Astrocyte of the cerebellum (primary cell): ENCODE data around the gene NFAT5.

ENCODE experiments used
- DNase-seq: peaks from one replicate; pipeline ENCODE4 v3.0.0-alpha.2; 2011; ENCODE audit warnings: low read depth
- H3K4me3 ChIP-seq: 2 replicates; pipeline ENCODE4 v1.5.1; 2011; ENCODE audit warnings: mild to moderate bottlenecking, low read depth, low read length, moderate library complexity
- in situ Hi-C: cut with HindIII; loops from 2 replicates; pipeline ENCODE4 v1.10.0; 2017; ENCODE audit warnings: low sequenced_read_pairs
- TF ChIP-seq, protein P1 (sequence below): IDR thresholded peaks from 2 replicates; pipeline ENCODE4 v1.5.1; 2012; ENCODE audit warnings: low read length, low read depth, moderate library complexity, mild to moderate bottlenecking; ENCODE audit errors: missing control alignments

NFAT5 gene

DNA sequence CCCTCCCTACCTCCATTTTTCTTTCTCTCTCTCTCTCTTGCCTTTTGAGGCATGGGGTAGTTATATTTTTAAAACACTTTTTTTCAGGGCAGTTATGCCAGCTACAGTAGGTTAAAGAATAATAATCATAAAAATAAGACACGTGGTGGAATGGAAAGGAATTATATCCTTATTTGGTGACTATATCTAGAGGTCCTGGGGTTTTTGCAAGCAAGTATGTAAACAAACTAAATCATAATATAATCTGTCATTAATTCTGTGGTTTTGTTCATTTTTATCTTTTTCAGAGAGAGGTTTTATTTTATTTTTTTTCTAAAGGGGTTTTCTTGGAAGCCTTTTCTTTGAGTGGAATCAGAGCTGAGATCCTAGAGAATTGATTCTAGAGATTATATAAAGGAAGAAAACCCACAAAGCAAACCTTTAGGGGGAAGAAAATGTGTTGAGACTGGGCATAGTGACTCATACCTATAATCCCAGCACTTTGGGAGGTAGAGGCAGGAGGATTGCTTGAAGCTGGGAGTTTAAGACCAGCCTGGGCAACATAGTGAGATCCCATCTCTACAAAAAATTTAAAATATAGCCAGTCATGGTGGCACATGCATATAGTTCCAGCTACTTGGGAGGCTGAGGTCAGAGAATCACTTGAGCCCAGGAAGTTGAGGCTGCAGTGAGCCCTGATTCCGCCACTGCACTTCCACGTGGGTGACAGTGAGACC, 107.4 kb downstream of the NFAT5 start:
- H3K4me3 ChIP-seq: no peak overlapping the region
- TF ChIP-seq, protein P1, sequence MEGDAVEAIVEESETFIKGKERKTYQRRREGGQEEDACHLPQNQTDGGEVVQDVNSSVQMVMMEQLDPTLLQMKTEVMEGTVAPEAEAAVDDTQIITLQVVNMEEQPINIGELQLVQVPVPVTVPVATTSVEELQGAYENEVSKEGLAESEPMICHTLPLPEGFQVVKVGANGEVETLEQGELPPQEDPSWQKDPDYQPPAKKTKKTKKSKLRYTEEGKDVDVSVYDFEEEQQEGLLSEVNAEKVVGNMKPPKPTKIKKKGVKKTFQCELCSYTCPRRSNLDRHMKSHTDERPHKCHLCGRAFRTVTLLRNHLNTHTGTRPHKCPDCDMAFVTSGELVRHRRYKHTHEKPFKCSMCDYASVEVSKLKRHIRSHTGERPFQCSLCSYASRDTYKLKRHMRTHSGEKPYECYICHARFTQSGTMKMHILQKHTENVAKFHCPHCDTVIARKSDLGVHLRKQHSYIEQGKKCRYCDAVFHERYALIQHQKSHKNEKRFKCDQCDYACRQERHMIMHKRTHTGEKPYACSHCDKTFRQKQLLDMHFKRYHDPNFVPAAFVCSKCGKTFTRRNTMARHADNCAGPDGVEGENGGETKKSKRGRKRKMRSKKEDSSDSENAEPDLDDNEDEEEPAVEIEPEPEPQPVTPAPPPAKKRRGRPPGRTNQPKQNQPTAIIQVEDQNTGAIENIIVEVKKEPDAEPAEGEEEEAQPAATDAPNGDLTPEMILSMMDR: no peak
- DNase-seq: no peak
- in situ Hi-C loops: no loop called here

GRCh38 chr16:69680358-69680757, 114.6 kb downstream of the NFAT5 start:
- TF ChIP-seq, protein P1: no peak
- in situ Hi-C loops: no loop called here
- DNase-seq: no peak

GRCh38 chr16:69688589-69688988, 122.8 kb downstream of the NFAT5 start:
- in situ Hi-C loops: no loop called here
- DNase-seq: no peak
- H3K4me3 ChIP-seq: no peak overlapping the region
- TF ChIP-seq, protein P1: no peak

More at GRCh38 chr16:69680358-69680757, 114.6 kb downstream of the NFAT5 start:
- no peak overlapping the region for H3K4me3 ChIP-seq

DNA sequence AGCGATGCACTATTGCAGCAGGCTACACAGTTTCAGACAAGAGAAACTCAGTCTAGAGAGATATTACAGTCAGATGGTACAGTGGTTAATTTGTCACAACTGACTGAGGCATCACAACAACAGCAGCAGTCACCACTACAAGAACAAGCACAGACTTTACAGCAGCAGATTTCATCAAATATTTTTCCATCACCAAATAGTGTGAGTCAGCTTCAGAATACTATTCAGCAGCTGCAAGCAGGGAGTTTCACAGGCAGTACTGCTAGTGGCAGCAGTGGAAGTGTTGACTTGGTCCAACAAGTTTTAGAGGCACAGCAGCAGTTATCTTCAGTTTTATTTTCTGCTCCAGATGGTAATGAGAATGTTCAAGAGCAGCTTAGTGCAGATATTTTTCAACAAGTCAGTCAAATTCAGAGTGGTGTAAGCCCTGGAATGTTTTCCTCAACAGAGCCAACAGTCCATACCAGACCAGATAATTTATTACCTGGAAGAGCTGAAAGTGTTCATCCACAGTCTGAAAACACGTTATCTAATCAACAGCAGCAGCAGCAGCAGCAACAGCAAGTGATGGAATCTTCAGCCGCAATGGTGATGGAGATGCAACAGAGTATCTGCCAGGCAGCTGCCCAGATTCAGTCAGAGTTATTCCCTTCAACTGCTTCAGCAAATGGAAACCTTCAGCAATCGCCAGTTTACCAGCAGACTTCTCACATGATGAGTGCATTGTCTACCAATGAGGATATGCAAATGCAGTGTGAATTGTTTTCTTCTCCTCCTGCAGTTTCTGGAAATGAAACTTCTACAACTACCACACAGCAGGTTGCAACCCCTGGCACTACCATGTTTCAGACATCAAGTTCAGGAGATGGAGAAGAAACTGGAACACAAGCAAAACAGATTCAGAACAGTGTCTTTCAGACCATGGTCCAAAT, 126.5 kb downstream of the NFAT5 start:
- no peak overlapping the region for H3K4me3 ChIP-seq
- in situ Hi-C loops: no loop called here
- TF ChIP-seq, protein P1: no peak
- no peak for DNase-seq

DNA sequence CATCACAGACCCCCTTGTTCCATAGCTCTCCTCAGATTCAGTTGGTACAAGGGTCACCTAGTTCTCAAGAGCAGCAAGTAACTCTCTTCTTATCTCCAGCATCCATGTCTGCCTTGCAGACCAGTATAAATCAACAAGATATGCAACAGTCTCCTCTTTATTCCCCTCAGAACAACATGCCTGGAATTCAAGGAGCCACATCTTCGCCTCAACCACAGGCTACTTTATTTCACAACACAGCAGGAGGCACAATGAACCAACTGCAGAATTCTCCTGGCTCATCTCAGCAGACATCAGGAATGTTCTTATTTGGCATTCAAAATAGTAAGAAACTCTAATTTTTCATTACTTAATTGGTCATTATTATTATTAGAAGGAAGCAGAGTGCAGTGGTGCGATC, 128.2 kb downstream of the NFAT5 start:
- TF ChIP-seq, protein P1: no peak
- H3K4me3 ChIP-seq: no peak overlapping the region
- in situ Hi-C loops: no loop called here
- DNase-seq: no peak

- in situ Hi-C loops: no loop called here
- TF ChIP-seq, protein P1: no peak
- no peak for DNase-seq
- H3K4me3 ChIP-seq: no peak overlapping the region
Measured at GRCh38 chr16:69698404-69698803, 132.6 kb downstream of the NFAT5 start.
